Endothelial cell of umbilical vein (primary cell): ENCODE measurements around the gene CTNND2. TPM values are rescaled to one million over a fixed set of nuclear protein-coding genes. Genes with fewer than 3 reads are reported as not detected.

Experiments used
- BruUV-seq: library from RNA; stranded (reverse); fragments of 400-500 nt; replicated peaks from 2 replicates; lab custom pipeline; 2021; lab: Mats Ljungman, UMichigan
- CTCF ChIA-PET: fragments of 300-600, 350-600 bp; sonication (Branson Sonifier 250); formaldehyde crosslinking; loops from one replicate; lab custom pipeline; 2021; ENCODE audit warnings: antibody characterized with exemption, inconsistent platforms; lab: Charles Lee
- POLR2A ChIA-PET: fragments of 300-600, 350-600 bp; sonication (Branson Sonifier 250); formaldehyde crosslinking; loops from one replicate; lab custom pipeline; 2021; ENCODE audit warnings: antibody characterized with exemption, inconsistent platforms; lab: Charles Lee
- DNase-seq: peaks from one replicate; pipeline ENCODE4 v3.0.0-alpha.2; 2011; ENCODE audit warnings: low read depth, low spot score
- FAIRE-seq: peaks from 2 replicates; lab custom pipeline; 2011; peaks lifted over from hg19 to GRCh38; lab: Jason Lieb, UNC
- H2AFZ ChIP-seq: 2 replicates; pipeline ENCODE4 v1.6.0; 2012; ENCODE audit warnings: low read depth, low read length, control low read depth, inconsistent platforms
- H3K27ac ChIP-seq: 2 replicates; pipeline ENCODE4 v1.5.1; 2011; ENCODE audit warnings: low read depth, mild to moderate bottlenecking, control low read depth, low read length, moderate library complexity; ENCODE audit not compliant: insufficient read depth
- H3K27me3 ChIP-seq, 2 experiments: 2 replicates each; pipeline versions ENCODE4 v1.6.0 to v1.6.1; 2011; ENCODE audit warnings: low read length in 2 of 2, mixed read lengths in 1 of 2; ENCODE audit not compliant: control insufficient read depth in 2 of 2, insufficient read depth in 2 of 2
- H3K36me3 ChIP-seq, 2 experiments: 2 replicates in 1 of 2; 3 replicates in 1 of 2; pipeline ENCODE4 v1.5.1; 2011; ENCODE audit warnings: low read length in 2 of 2, mild to moderate bottlenecking in 1 of 2, moderate library complexity in 1 of 2; ENCODE audit not compliant: control insufficient read depth in 2 of 2, insufficient read depth in 2 of 2; ENCODE audit errors: extremely low read depth in 1 of 2
- H3K4me1 ChIP-seq: 3 replicates; pipeline ENCODE4 v1.5.1; 2011; ENCODE audit warnings: mild to moderate bottlenecking, low read length; ENCODE audit not compliant: control insufficient read depth, insufficient read depth; ENCODE audit errors: extremely low read depth
- H3K4me2 ChIP-seq: 2 replicates; pipeline ENCODE4 v1.6.1; 2011; ENCODE audit warnings: low read length, control low read depth, mixed read lengths; ENCODE audit not compliant: insufficient read depth
- H3K4me3 ChIP-seq, 3 experiments: fragments of 200-600 bp in 1 of 3; sonication (generic), shearing (Covaris generic) in 1 of 3; replicated peaks in 1 of 3; 2 replicates each; pipeline ENCODE4 v1.5.1; 2011 to 2016; ENCODE audit warnings: control low read depth in 3 of 3, low read length in 3 of 3, mild to moderate bottlenecking in 2 of 3, inconsistent platforms in 1 of 3, low read depth in 1 of 3, moderate library complexity in 1 of 3; ENCODE audit not compliant: insufficient read depth in 1 of 3
- H3K79me2 ChIP-seq: 2 replicates; pipeline ENCODE4 v1.6.0; 2012; ENCODE audit warnings: low read length, inconsistent platforms; ENCODE audit not compliant: control insufficient read depth, insufficient read depth
- H3K9ac ChIP-seq: replicated peaks from 2 replicates; pipeline ENCODE3; 2011; ENCODE audit warnings: low read length, control low read depth; ENCODE audit not compliant: insufficient read depth; ENCODE audit errors: extremely low read depth
- H3K9me1 ChIP-seq: replicated peaks from 3 replicates; pipeline ENCODE4 v1.6.0; 2011; ENCODE audit warnings: mild to moderate bottlenecking, low read length; ENCODE audit not compliant: control insufficient read depth, insufficient read depth; ENCODE audit errors: extremely low read depth
- H3K9me3 ChIP-seq: replicated peaks from 2 replicates; pipeline ENCODE4 v1.5.1; 2012; ENCODE audit warnings: low read length, inconsistent platforms; ENCODE audit not compliant: control insufficient read depth, insufficient read depth
- H4K20me1 ChIP-seq: replicated peaks from 2 replicates; pipeline ENCODE3; 2011; ENCODE audit warnings: mild to moderate bottlenecking, low read length; ENCODE audit not compliant: control insufficient read depth, insufficient read depth; ENCODE audit errors: extremely low read depth
- EZH2 ChIP-seq: IDR thresholded peaks from 2 replicates; pipeline ENCODE4 v1.6.1; 2012; ENCODE audit warnings: borderline replicate concordance, low read depth, mild to moderate bottlenecking, moderate library complexity, low read length, inconsistent platforms; ENCODE audit not compliant: severe bottlenecking
- FOS ChIP-seq: IDR thresholded peaks from 2 replicates; pipeline ENCODE4 v1.6.1; 2011; ENCODE audit warnings: mild to moderate bottlenecking, low read length, moderate library complexity, borderline replicate concordance; ENCODE audit not compliant: insufficient read depth
- GATA2 ChIP-seq: IDR thresholded peaks from 2 replicates; pipeline ENCODE4 v1.7.0; 2011; ENCODE audit warnings: low read depth, mild to moderate bottlenecking, moderate library complexity, mixed read lengths, low read length; ENCODE audit not compliant: insufficient read length, insufficient read depth
- JUN ChIP-seq: IDR thresholded peaks from 2 replicates; pipeline ENCODE4 v1.6.1; 2011; ENCODE audit warnings: borderline replicate concordance, low read depth; ENCODE audit not compliant: insufficient read length, insufficient read depth
- MAX ChIP-seq: IDR thresholded peaks from 2 replicates; pipeline ENCODE4 v1.6.1; 2011; ENCODE audit not compliant: insufficient read depth, insufficient read length
- MYC ChIP-seq: IDR thresholded peaks from one replicate; pipeline ENCODE4 v1.6.1; 2011; ENCODE audit warnings: mild to moderate bottlenecking, low read depth, low read length
- POLR2A ChIP-seq: IDR thresholded peaks from 2 replicates; pipeline ENCODE4 v1.6.1; 2012; ENCODE audit warnings: low read depth, mild to moderate bottlenecking, control low read depth, low read length
- POLR2AphosphoS5 ChIP-seq: IDR thresholded peaks from 2 replicates; pipeline ENCODE4 v1.6.1; 2012; ENCODE audit warnings: low read depth, mild to moderate bottlenecking, control low read depth, low read length, moderate library complexity; ENCODE audit not compliant: insufficient read depth
- dilution Hi-C: fragments of 300-500 bp; cut with MboI; formaldehyde crosslinking; loops from one replicate; pipeline ENCODE4 v1.15.0; 2019; ENCODE audit warnings: low sequenced_read_pairs; ENCODE audit not compliant: extremely low pct_ligation_motif_present
- intact Hi-C: fragments of 100-400 bp; cut with micrococcal nuclease; formaldehyde crosslinking; loops from one replicate; pipeline ENCODE4 v1.10.0; 2022
- polyA plus RNA-seq, 4 experiments: library from polyadenylated mRNA; depleted of rRNA in 3 of 4; stranded (reverse) in 3 of 4; unstranded in 1 of 4; fragments of >200 nt; gene quantifications; 2 replicates each; pipeline versions ENCODE4 v1.2.1 to v1.2.3, GENCODE V29; 2011 to 2012; ENCODE audit warnings: missing spikeins in 1 of 4
- total RNA-seq: library from RNA; stranded (reverse); gene quantifications from 2 replicates; pipeline ENCODE4 v1.2.3, GENCODE V29; 2021
- TF ChIP-seq, protein P1 (sequence below), 2 donors: IDR thresholded peaks; 1 replicate in 1 of 2; 2 replicates in 1 of 2; pipeline ENCODE4 v1.5.1; 2011; ENCODE audit warnings: low read length in 2 of 2, mild to moderate bottlenecking in 2 of 2, moderate library complexity in 2 of 2, control low read depth in 1 of 2, inconsistent platforms in 1 of 2, low read depth in 1 of 2; ENCODE audit not compliant: insufficient read depth in 1 of 2; ENCODE audit errors: extremely low read depth in 1 of 2

The CTNND2 gene
- total and polyA plus RNA-seq, 2 donors (not counting 3 experiments of a cell fraction or from before 2014, with no cell fraction given) = not detected

- DNase-seq (no peak), FAIRE-seq (no peak)
- H3K79me2 ChIP-seq = no peaks in the 10 kb centered on the region
- H4K20me1 ChIP-seq = no peaks in the 10 kb centered on the region
- dilution Hi-C loops = no loop called here
- ChIA-PET POLR2A (no interaction called here), CTCF (no interaction called here)
- H3K9me1 ChIP-seq = no peaks in the 10 kb centered on the region
- H3K9ac ChIP-seq = no peak overlapping the region
- H3K36me3 ChIP-seq = no peaks in the 10 kb centered on the region
- TF ChIP-seq, protein P1, sequence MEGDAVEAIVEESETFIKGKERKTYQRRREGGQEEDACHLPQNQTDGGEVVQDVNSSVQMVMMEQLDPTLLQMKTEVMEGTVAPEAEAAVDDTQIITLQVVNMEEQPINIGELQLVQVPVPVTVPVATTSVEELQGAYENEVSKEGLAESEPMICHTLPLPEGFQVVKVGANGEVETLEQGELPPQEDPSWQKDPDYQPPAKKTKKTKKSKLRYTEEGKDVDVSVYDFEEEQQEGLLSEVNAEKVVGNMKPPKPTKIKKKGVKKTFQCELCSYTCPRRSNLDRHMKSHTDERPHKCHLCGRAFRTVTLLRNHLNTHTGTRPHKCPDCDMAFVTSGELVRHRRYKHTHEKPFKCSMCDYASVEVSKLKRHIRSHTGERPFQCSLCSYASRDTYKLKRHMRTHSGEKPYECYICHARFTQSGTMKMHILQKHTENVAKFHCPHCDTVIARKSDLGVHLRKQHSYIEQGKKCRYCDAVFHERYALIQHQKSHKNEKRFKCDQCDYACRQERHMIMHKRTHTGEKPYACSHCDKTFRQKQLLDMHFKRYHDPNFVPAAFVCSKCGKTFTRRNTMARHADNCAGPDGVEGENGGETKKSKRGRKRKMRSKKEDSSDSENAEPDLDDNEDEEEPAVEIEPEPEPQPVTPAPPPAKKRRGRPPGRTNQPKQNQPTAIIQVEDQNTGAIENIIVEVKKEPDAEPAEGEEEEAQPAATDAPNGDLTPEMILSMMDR (IDR thresholded peaks at IDR 0.05; ENCODE audit: extremely low read depth in 1 of 2, insufficient read depth in 1 of 2, low read depth in 1 of 2, low read length in 2 of 2) = no peak
- TF ChIP-seq EZH2 (no peak), POLR2A (no peak), JUN (no peak), MYC (no peak), GATA2 (no peak), POLR2AphosphoS5 (no peak), MAX (no peak), FOS (no peak)
- no peak overlapping the region for H3K27ac ChIP-seq
- no peak overlapping the region for H2AFZ ChIP-seq
- intact Hi-C loops = no loop called here
- no peaks in the 10 kb centered on the region for H3K4me1 ChIP-seq
- H3K4me3 ChIP-seq = no peak overlapping the region
- H3K4me2 ChIP-seq = no peak overlapping the region
- no peaks in the 10 kb centered on the region for H3K9me3 ChIP-seq
- BruUV-seq = no TSS peak
- no peaks in the 10 kb centered on the region for H3K27me3 ChIP-seq
These were observed 969.4 kb downstream of the CTNND2 start for GRCh38 chr5:10934783-10935355.
